HepG2 (cell line): ENCODE data around the gene SLC2A2. TPM values are rescaled to one million over a fixed set of nuclear protein-coding genes. Genes with fewer than 3 reads are reported as not detected.
A peak's percentile ranks its signal among the peaks of the same experiment; 100 is the strongest.

Source experiments
- CBFB ChIP-seq: sonication (generic); formaldehyde crosslinking; IDR thresholded peaks from 2 replicates; pipeline ENCODE4 v1.4.0; 2020; ENCODE audit warnings: missing genetic modification reagents
- FOSL1 ChIP-seq: sonication (generic); formaldehyde crosslinking; IDR thresholded peaks from 2 replicates; pipeline ENCODE4 v1.9.0; 2021; ENCODE audit warnings: missing genetic modification reagents, borderline replicate concordance
- HMG20A ChIP-seq: IDR thresholded peaks from 2 replicates; pipeline ENCODE4 v1.6.1; 2016; ENCODE audit warnings: borderline replicate concordance
- KDM3A ChIP-seq: IDR thresholded peaks from 2 replicates; pipeline ENCODE4 v1.6.1; 2018; ENCODE audit warnings: low read depth, missing compliant biosample characterization
- MED1 ChIP-seq: sonication (generic); formaldehyde crosslinking; IDR thresholded peaks from 2 replicates; pipeline ENCODE4 v1.4.0; 2020; ENCODE audit warnings: missing genetic modification reagents
- MIER3 ChIP-seq: IDR thresholded peaks from 2 replicates; pipeline ENCODE4 v1.6.1; 2016; ENCODE audit warnings: missing compliant biosample characterization, borderline replicate concordance
- NCOA2 ChIP-seq: sonication (generic); formaldehyde crosslinking; IDR thresholded peaks from 2 replicates; pipeline ENCODE4 v1.8.0; 2022; ENCODE audit warnings: inconsistent platforms
- NFKBIZ ChIP-seq: IDR thresholded peaks from 2 replicates; pipeline ENCODE4 v1.6.1; 2018; ENCODE audit warnings: missing genetic modification reagents, missing compliant biosample characterization
- SIX4 ChIP-seq: sonication (generic); formaldehyde crosslinking; IDR thresholded peaks from 2 replicates; pipeline ENCODE4 v1.4.0; 2020; ENCODE audit warnings: missing genetic modification reagents
- ZNF205 ChIP-seq: IDR thresholded peaks from 2 replicates; pipeline ENCODE4 v1.6.1; 2018; ENCODE audit warnings: missing biosample characterization, missing genetic modification reagents
- ZNF337 ChIP-seq: sonication (generic); formaldehyde crosslinking; IDR thresholded peaks from 2 replicates; pipeline ENCODE4 v1.5.1; 2020; ENCODE audit warnings: missing genetic modification reagents, low read depth, mild to moderate bottlenecking, borderline replicate concordance
- polyA plus RNA-seq, 8 experiments: library from polyadenylated mRNA; depleted of rRNA in 3 of 8; stranded (reverse) in 7 of 8; unstranded in 1 of 8; fragments of >200 nt; fragmentation: Illumina TruSeq in 4 of 8; extraction: Trizol in 4 of 8; gene quantifications; 2 replicates each; pipeline versions ENCODE4 v1.2.1 to v1.2.3, GENCODE V29; 2011 to 2016; ENCODE audit warnings: low read depth in 4 of 8, missing spikeins in 1 of 8, mixed read lengths in 1 of 8; ENCODE audit not compliant: insufficient read depth in 1 of 8
- total RNA-seq, 5 experiments: library from RNA; depleted of rRNA; stranded (reverse); fragments of >200 nt; fragmentation: Illumina TruSeq; extraction: Trizol; gene quantifications; 2 replicates each; pipeline ENCODE4 v1.2.3, GENCODE V29; 2016; ENCODE audit warnings: low read depth in 1 of 5
- TF ChIP-seq, protein P1 (sequence below): sonication (generic); formaldehyde crosslinking; IDR thresholded peaks from 2 replicates; pipeline ENCODE4 v1.4.0; 2020; ENCODE audit warnings: missing genetic modification reagents, mild to moderate bottlenecking, borderline replicate concordance
- TF ChIP-seq, protein P2 (sequence below): sonication (generic); formaldehyde crosslinking; IDR thresholded peaks from 2 replicates; pipeline ENCODE4 v1.4.0; 2020; ENCODE audit warnings: missing genetic modification reagents, borderline replicate concordance
- TF ChIP-seq, protein P3 (sequence below): sonication (generic); formaldehyde crosslinking; IDR thresholded peaks from 2 replicates; pipeline ENCODE4 v1.4.0; 2020; ENCODE audit warnings: missing genetic modification reagents
- TF ChIP-seq, protein P4 (sequence below): sonication (generic); formaldehyde crosslinking; IDR thresholded peaks from 2 replicates; pipeline ENCODE4 v1.4.0; 2020; ENCODE audit warnings: missing genetic modification reagents
- TF ChIP-seq, protein P5 (sequence below): sonication (generic); formaldehyde crosslinking; IDR thresholded peaks from 2 replicates; pipeline ENCODE4 v1.8.0; 2022; ENCODE audit warnings: missing genetic modification reagents, mild to moderate bottlenecking, inconsistent platforms, borderline replicate concordance
- TF ChIP-seq, protein P6 (sequence below): sonication (generic); formaldehyde crosslinking; conservative IDR thresholded peaks from 2 replicates; pipeline ENCODE4 v1.4.0; 2020; ENCODE audit warnings: missing genetic modification reagents

Gene SLC2A2
- total and polyA plus RNA-seq, 2 of the 13 experiments (the other 11 are each of a cell fraction or from before 2014, with no cell fraction given), result 19.5 to 23.2 TPM

DNA sequence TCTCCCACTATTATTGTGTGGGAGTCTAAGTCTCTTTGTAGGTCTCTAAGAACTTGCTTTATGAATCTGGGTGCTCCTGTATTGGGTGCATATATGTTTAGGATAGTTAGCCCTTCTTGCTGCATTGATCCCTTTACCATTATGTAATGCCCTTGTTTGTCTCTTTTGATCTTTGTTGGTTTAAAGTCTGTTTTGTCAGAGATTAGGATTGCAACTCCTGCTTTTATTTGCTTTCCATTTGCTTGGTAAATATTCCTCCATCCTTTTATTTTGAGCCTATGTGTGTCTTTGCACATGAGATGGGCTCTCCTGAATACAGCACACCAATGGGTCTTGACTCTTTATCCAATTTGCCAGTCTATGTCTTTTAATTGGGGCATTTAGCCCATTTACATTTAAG is 53.6 kb downstream of the SLC2A2 start (continued):
- TF ChIP-seq, protein P1, sequence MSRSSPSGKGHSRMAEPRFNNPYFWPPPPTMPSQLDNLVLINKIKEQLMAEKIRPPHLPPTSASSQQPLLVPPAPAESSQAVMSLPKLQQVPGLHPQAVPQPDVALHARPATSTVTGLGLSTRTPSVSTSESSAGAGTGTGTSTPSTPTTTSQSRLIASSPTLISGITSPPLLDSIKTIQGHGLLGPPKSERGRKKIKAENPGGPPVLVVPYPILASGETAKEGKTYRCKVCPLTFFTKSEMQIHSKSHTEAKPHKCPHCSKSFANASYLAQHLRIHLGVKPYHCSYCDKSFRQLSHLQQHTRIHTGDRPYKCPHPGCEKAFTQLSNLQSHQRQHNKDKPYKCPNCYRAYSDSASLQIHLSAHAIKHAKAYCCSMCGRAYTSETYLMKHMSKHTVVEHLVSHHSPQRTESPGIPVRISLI (CRISPR knock-in tag), result peak; percentile 30; the same call in 1 of the 2 replicates
- TF ChIP-seq ZNF205 (CRISPR knock-in tag) (peak; percentile 89; the same call in 1 of the 2 replicates), MED1 (CRISPR knock-in tag) (peak; percentile 98), KDM3A (peak; percentile 38; the same call in 1 of the 2 replicates), NCOA2 (peak; percentile 97), CBFB (CRISPR knock-in tag) (peak; percentile 60; the same call in 1 of the 2 replicates), SIX4 (CRISPR knock-in tag) (peak; percentile 77; the same call in 1 of the 2 replicates), HMG20A (CRISPR knock-in tag) (peak; percentile 97), ZNF337 (peak; percentile 82; the same call in 1 of the 2 replicates), NFKBIZ (CRISPR knock-in tag) (peak; percentile 75; the same call in 1 of the 2 replicates), MIER3 (CRISPR knock-in tag) (peak; percentile 95; the same call in 1 of the 2 replicates), FOSL1 (CRISPR knock-in tag) (peak; percentile 19; the same call in 1 of the 2 replicates)
- TF ChIP-seq, protein P2, sequence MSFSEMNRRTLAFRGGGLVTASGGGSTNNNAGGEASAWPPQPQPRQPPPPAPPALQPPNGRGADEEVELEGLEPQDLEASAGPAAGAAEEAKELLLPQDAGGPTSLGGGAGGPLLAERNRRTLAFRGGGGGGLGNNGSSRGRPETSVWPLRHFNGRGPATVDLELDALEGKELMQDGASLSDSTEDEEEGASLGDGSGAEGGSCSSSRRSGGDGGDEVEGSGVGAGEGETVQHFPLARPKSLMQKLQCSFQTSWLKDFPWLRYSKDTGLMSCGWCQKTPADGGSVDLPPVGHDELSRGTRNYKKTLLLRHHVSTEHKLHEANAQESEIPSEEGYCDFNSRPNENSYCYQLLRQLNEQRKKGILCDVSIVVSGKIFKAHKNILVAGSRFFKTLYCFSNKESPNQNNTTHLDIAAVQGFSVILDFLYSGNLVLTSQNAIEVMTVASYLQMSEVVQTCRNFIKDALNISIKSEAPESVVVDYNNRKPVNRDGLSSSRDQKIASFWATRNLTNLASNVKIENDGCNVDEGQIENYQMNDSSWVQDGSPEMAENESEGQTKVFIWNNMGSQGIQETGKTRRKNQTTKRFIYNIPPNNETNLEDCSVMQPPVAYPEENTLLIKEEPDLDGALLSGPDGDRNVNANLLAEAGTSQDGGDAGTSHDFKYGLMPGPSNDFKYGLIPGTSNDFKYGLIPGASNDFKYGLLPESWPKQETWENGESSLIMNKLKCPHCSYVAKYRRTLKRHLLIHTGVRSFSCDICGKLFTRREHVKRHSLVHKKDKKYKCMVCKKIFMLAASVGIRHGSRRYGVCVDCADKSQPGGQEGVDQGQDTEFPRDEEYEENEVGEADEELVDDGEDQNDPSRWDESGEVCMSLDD (CRISPR knock-in tag), result peak; percentile 74; the same call in 1 of the 2 replicates
- TF ChIP-seq, protein P3, sequence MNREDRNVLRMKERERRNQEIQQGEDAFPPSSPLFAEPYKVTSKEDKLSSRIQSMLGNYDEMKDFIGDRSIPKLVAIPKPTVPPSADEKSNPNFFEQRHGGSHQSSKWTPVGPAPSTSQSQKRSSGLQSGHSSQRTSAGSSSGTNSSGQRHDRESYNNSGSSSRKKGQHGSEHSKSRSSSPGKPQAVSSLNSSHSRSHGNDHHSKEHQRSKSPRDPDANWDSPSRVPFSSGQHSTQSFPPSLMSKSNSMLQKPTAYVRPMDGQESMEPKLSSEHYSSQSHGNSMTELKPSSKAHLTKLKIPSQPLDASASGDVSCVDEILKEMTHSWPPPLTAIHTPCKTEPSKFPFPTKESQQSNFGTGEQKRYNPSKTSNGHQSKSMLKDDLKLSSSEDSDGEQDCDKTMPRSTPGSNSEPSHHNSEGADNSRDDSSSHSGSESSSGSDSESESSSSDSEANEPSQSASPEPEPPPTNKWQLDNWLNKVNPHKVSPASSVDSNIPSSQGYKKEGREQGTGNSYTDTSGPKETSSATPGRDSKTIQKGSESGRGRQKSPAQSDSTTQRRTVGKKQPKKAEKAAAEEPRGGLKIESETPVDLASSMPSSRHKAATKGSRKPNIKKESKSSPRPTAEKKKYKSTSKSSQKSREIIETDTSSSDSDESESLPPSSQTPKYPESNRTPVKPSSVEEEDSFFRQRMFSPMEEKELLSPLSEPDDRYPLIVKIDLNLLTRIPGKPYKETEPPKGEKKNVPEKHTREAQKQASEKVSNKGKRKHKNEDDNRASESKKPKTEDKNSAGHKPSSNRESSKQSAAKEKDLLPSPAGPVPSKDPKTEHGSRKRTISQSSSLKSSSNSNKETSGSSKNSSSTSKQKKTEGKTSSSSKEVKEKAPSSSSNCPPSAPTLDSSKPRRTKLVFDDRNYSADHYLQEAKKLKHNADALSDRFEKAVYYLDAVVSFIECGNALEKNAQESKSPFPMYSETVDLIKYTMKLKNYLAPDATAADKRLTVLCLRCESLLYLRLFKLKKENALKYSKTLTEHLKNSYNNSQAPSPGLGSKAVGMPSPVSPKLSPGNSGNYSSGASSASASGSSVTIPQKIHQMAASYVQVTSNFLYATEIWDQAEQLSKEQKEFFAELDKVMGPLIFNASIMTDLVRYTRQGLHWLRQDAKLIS, result 0 out of 2 replicates have a peak, but pooled peaks have one; percentile 39
- TF ChIP-seq, protein P4, sequence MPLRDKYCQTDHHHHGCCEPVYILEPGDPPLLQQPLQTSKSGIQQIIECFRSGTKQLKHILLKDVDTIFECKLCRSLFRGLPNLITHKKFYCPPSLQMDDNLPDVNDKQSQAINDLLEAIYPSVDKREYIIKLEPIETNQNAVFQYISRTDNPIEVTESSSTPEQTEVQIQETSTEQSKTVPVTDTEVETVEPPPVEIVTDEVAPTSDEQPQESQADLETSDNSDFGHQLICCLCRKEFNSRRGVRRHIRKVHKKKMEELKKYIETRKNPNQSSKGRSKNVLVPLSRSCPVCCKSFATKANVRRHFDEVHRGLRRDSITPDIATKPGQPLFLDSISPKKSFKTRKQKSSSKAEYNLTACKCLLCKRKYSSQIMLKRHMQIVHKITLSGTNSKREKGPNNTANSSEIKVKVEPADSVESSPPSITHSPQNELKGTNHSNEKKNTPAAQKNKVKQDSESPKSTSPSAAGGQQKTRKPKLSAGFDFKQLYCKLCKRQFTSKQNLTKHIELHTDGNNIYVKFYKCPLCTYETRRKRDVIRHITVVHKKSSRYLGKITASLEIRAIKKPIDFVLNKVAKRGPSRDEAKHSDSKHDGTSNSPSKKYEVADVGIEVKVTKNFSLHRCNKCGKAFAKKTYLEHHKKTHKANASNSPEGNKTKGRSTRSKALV (CRISPR knock-in tag), result 0 out of 2 replicates have a peak, but pooled peaks have one; percentile 47
- TF ChIP-seq, protein P5, sequence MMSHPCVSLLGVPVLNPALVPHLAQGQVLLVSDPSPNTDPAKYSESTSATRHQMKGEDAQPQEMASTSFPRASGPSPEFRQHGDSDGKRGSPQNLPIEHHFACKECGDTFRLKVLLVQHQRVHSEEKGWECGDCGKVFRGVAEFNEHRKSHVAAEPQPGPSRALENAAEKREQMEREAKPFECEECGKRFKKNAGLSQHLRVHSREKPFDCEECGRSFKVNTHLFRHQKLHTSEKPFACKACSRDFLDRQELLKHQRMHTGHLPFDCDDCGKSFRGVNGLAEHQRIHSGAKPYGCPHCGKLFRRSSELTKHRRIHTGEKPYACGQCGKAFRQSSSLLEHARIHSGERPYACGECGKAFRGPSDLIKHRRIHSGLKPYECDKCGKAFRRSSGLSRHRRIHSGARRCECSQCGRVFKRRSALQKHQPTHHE (CRISPR knock-in tag), result peak; percentile 83; the same call in 1 of the 2 replicates
- TF ChIP-seq, protein P6, sequence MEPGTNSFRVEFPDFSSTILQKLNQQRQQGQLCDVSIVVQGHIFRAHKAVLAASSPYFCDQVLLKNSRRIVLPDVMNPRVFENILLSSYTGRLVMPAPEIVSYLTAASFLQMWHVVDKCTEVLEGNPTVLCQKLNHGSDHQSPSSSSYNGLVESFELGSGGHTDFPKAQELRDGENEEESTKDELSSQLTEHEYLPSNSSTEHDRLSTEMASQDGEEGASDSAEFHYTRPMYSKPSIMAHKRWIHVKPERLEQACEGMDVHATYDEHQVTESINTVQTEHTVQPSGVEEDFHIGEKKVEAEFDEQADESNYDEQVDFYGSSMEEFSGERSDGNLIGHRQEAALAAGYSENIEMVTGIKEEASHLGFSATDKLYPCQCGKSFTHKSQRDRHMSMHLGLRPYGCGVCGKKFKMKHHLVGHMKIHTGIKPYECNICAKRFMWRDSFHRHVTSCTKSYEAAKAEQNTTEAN (CRISPR knock-in tag), result peak; percentile 71
